Hepatocyte (in vitro differentiated cells): Measurements from ENCODE around the gene LHX1. TPM values are rescaled to one million over a fixed set of nuclear protein-coding genes. Genes with fewer than 3 reads are reported as not detected.

ENCODE experiments used
- DNase-seq: peaks from one replicate; pipeline ENCODE4 v3.0.0-alpha.2; 2016; ENCODE audit warnings: low spot score
- H2AFZ ChIP-seq: fragments of 200-600 bp; sonication (generic); 2 replicates; pipeline ENCODE4 v1.6.0; 2016; ENCODE audit warnings: antibody characterized with exemption, mild to moderate bottlenecking
- H3K27ac ChIP-seq: fragments of 200-600 bp; sonication (generic); 2 replicates; pipeline ENCODE4 v1.5.1; 2016; ENCODE audit warnings: mild to moderate bottlenecking
- H3K27me3 ChIP-seq: fragments of 200-600 bp; sonication (generic); 2 replicates; pipeline ENCODE4 v1.6.1; 2016
- H3K36me3 ChIP-seq: fragments of 200-600 bp; sonication (generic); replicated peaks from 2 replicates; pipeline ENCODE4 v1.5.1; 2016; ENCODE audit warnings: low read depth; ENCODE audit not compliant: insufficient read depth
- H3K4me1 ChIP-seq: fragments of 200-600 bp; sonication (generic); 2 replicates; pipeline ENCODE4 v1.5.1; 2016; ENCODE audit warnings: mild to moderate bottlenecking, moderate library complexity; ENCODE audit not compliant: insufficient read depth
- H3K4me2 ChIP-seq: fragments of 200-600 bp; sonication (generic); 2 replicates; pipeline ENCODE4 v1.6.0; 2016
- H3K4me3 ChIP-seq: fragments of 200-600 bp; sonication (generic); 2 replicates; pipeline ENCODE4 v1.5.1; 2016; ENCODE audit warnings: mild to moderate bottlenecking
- H3K79me2 ChIP-seq: fragments of 200-600 bp; sonication (generic); 2 replicates; pipeline ENCODE4 v1.6.0; 2017; ENCODE audit warnings: mild to moderate bottlenecking
- H3K9me2 ChIP-seq: fragments of 200-600 bp; sonication (generic); replicated peaks from 2 replicates; pipeline ENCODE4 v1.6.0; 2017; ENCODE audit warnings: mild to moderate bottlenecking; ENCODE audit not compliant: insufficient read depth
- H3K9me3 ChIP-seq: fragments of 200-600 bp; sonication (generic); 2 replicates; pipeline ENCODE4 v1.5.1; 2016; ENCODE audit warnings: low read depth, mild to moderate bottlenecking
- H4K20me1 ChIP-seq: fragments of 200-600 bp; sonication (generic); 2 replicates; pipeline ENCODE4 v1.6.0; 2016; ENCODE audit warnings: mild to moderate bottlenecking; ENCODE audit not compliant: insufficient read depth, poor library complexity, severe bottlenecking
- EZH2 ChIP-seq: fragments of 200-600 bp; sonication (generic); IDR thresholded peaks from 2 replicates; pipeline ENCODE4 v1.6.1; 2016; ENCODE audit warnings: antibody characterized with exemption, mild to moderate bottlenecking, borderline replicate concordance
- EZH2phosphoT487 ChIP-seq: fragments of 200-600 bp; sonication (generic); IDR thresholded peaks from one replicate; pipeline ENCODE4 v1.6.1; 2018; ENCODE audit warnings: antibody characterized with exemption, mild to moderate bottlenecking, low read depth, moderate library complexity; ENCODE audit not compliant: unreplicated experiment, severe bottlenecking
- WGBS: methylation state at CpG from one replicate; pipeline ENCODE4 v1.1.6; 2016; ENCODE audit warnings: low lambda C conversion rate; ENCODE audit errors: missing lambda C conversion rate; 5-methylcytosine and 5-hydroxymethylcytosine counted together
- polyA plus RNA-seq: library from polyadenylated mRNA; unstranded; fragments of >200 nt; fragmentation: Nextera tagmentation; extraction: Ambion mirVana; gene quantifications from 2 replicates; pipeline ENCODE4 v1.2.1, GENCODE V29; 2016
- total RNA-seq: library from RNA; depleted of rRNA; stranded (reverse); fragments of >200 nt; gene quantifications from 2 replicates; pipeline ENCODE4 v1.2.3, GENCODE V29; 2014
- TF ChIP-seq, protein P1 (sequence below): fragments of 200-600 bp; sonication (generic); IDR thresholded peaks from 2 replicates; pipeline ENCODE4 v1.5.1; 2016; ENCODE audit warnings: antibody characterized with exemption, mild to moderate bottlenecking; ENCODE audit not compliant: poor library complexity

LHX1 gene
- total and polyA plus RNA-seq, 2 experiments from 2014 or later: 0.35 TPM; not detected in 1

DNA sequence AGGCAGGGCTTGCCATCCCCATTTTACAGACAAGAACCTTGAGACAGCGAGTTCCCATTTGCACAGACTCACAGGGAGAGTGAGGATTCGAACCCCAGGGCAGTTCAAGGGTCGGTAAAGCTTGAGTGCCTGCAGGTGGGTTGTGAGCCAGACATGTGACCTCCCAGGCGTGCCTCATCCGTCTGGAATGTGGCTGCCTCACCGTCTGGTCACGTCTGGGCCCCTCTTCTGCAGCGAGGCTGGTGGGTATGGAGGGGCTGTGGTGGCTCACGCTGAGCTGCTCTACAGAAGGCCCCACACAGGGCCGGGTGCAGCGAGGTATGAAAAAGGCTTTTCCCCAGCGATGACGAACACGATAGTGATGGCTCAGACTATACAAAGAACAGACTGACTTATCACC, 35.8 kb upstream of the LHX1 start:
- Histone ChIP-seq H2AFZ (no peak overlapping the region), H3K4me3 (no peak overlapping the region), H3K27me3 (peaks cover under 1% of the 10 kb centered on the region), H3K9me3 (no peaks in the 10 kb centered on the region), H3K4me2 (no peak overlapping the region), H3K36me3 (no peaks in the 10 kb centered on the region), H3K27ac (no peak overlapping the region), H3K79me2 (no peaks in the 10 kb centered on the region), H4K20me1 (no peaks in the 10 kb centered on the region), H3K9me2 (no peaks in the 10 kb centered on the region), H3K4me1 (no peaks in the 10 kb centered on the region)
- TF ChIP-seq, protein P1, sequence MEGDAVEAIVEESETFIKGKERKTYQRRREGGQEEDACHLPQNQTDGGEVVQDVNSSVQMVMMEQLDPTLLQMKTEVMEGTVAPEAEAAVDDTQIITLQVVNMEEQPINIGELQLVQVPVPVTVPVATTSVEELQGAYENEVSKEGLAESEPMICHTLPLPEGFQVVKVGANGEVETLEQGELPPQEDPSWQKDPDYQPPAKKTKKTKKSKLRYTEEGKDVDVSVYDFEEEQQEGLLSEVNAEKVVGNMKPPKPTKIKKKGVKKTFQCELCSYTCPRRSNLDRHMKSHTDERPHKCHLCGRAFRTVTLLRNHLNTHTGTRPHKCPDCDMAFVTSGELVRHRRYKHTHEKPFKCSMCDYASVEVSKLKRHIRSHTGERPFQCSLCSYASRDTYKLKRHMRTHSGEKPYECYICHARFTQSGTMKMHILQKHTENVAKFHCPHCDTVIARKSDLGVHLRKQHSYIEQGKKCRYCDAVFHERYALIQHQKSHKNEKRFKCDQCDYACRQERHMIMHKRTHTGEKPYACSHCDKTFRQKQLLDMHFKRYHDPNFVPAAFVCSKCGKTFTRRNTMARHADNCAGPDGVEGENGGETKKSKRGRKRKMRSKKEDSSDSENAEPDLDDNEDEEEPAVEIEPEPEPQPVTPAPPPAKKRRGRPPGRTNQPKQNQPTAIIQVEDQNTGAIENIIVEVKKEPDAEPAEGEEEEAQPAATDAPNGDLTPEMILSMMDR: no peak
- TF ChIP-seq EZH2 (no peak), EZH2phosphoT487 (no peak)
- DNase-seq: peak; percentile 48
- 53% methylated on average over 14 of the region's 14 CpGs for WGBS

DNA sequence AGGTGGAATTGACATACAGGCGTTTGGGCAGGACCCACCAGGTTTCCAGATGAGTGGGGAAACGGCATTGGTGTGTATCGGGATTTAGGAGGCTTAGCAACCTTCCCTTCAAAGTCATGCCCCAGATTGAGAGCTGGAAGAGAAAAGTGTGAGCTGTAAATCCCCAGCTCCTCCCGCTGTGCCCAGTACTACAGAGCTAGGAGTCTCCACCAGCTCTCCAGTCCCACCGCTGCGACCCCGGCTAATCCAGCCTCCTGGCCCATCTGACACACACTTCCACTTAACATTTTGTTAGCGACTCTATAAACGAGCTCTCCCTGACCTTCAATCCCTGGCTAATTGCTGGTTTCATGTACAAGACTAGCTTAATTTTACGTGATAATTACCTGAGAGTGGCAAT, 29.9 kb upstream of the LHX1 start:
- DNase-seq: no peak
- no peak overlapping the region for H3K27ac ChIP-seq
- H3K4me2 ChIP-seq: no peak overlapping the region
- no peak overlapping the region for H3K4me3 ChIP-seq
- no peaks in the 10 kb centered on the region for H4K20me1 ChIP-seq
- 69% methylated on average over 10 of the region's 10 CpGs for WGBS
- H3K36me3 ChIP-seq: no peaks in the 10 kb centered on the region
- H3K9me2 ChIP-seq: no peaks in the 10 kb centered on the region
- no peaks in the 10 kb centered on the region for H3K79me2 ChIP-seq
- H3K4me1 ChIP-seq: no peaks in the 10 kb centered on the region
- no peaks in the 10 kb centered on the region for H3K9me3 ChIP-seq
- no peak overlapping the region for H2AFZ ChIP-seq
- TF ChIP-seq EZH2phosphoT487 (no peak), EZH2 (no peak)
- TF ChIP-seq, protein P1: no peak
- H3K27me3 ChIP-seq: peaks cover 26% of the 10 kb centered on the region

DNA sequence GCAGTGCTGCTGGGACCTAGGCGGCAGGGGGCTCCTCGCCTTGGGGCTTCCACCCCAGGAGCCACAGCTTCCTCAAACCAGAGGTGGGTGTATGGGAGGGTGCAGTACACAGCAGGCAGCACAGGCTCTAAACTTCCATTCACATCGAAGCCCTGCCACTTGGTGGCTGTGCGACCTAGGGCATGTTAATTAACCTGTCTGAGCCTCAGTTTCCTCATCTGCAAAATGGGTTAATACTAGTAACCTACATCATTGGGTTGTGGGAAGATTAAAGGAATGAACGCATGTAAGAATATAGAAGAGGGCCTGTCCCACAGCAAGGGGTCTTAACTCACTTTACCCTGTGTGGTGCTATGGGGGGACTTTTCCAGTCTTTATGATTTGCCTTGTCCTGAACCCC, 26.8 kb upstream of the LHX1 start:
- Histone ChIP-seq H3K9me3 (no peaks in the 10 kb centered on the region), H3K79me2 (no peaks in the 10 kb centered on the region), H4K20me1 (no peaks in the 10 kb centered on the region), H3K27ac (no peak overlapping the region), H2AFZ (no peak overlapping the region), H3K4me1 (no peaks in the 10 kb centered on the region), H3K4me2 (no peak overlapping the region), H3K36me3 (no peaks in the 10 kb centered on the region), H3K27me3 (peaks cover 26% of the 10 kb centered on the region), H3K9me2 (no peaks in the 10 kb centered on the region), H3K4me3 (no peak overlapping the region)
- TF ChIP-seq, protein P1: no peak
- no peak for TF ChIP-seq EZH2
- no peak for TF ChIP-seq EZH2phosphoT487
- no peak for DNase-seq
- 84% methylated on average over 5 of the region's 5 CpGs for WGBS

GRCh38 chr17:36911001-36911400, 26.3 kb upstream of the LHX1 start:
- 74% methylated on average over 3 of the region's 3 CpGs for WGBS
- DNase-seq: no peak
- H4K20me1 ChIP-seq: no peaks in the 10 kb centered on the region
- no peaks in the 10 kb centered on the region for H3K9me3 ChIP-seq
- no peaks in the 10 kb centered on the region for H3K36me3 ChIP-seq
- H3K9me2 ChIP-seq: no peaks in the 10 kb centered on the region
- H2AFZ ChIP-seq: no peak overlapping the region
- no peak overlapping the region for H3K27ac ChIP-seq
- no peaks in the 10 kb centered on the region for H3K4me1 ChIP-seq
- TF ChIP-seq EZH2phosphoT487 (no peak), EZH2 (no peak)
- TF ChIP-seq, protein P1: no peak
- no peak overlapping the region for H3K4me2 ChIP-seq
- H3K4me3 ChIP-seq: no peak overlapping the region
- H3K79me2 ChIP-seq: no peaks in the 10 kb centered on the region
- peaks cover 26% of the 10 kb centered on the region for H3K27me3 ChIP-seq
